Stimulated activated CD4-positive, alpha-beta T cell treated with anti-CD3 and anti-CD28 coated beads, TNF-alpha, amount 100 ng/mL, for 1 hour (primary cell): Measurements from ENCODE around the gene MYCBPAP.

Experiments used
- DNase-seq, 3 donors: peaks; one replicate each; pipeline ENCODE4 v3.0.0-alpha.2; 2020; ENCODE audit warnings: low read depth in 3 of 3, low spot score in 1 of 3

MYCBPAP gene

GRCh38 chr17:50568659-50569058 is 60.4 kb downstream of the MYCBPAP start:
- DNase-seq: no peak

GRCh38 chr17:50569592-50569991 is 61.4 kb downstream of the MYCBPAP start:
- no peak for DNase-seq

DNA sequence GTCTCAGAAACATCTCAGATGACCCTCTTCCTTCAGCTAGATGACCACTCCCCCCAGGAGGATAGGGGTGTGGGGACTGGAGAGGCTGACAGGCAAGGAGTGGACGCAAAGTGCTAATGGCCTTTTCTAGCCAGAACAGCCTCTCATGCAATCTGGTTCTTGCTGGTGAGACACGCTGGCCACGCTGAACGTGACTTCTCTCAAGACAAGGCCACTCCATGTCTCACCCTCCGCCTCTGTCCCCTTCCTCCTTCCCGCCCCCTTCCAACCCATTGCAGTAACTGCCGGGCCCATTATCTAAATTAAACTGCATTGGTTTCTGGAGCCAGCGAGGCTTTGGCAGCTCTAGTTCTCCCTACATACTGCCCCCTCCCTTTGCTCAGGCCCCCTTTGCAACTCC is 61.8 kb downstream of the MYCBPAP start:
- no peak for DNase-seq

DNA sequence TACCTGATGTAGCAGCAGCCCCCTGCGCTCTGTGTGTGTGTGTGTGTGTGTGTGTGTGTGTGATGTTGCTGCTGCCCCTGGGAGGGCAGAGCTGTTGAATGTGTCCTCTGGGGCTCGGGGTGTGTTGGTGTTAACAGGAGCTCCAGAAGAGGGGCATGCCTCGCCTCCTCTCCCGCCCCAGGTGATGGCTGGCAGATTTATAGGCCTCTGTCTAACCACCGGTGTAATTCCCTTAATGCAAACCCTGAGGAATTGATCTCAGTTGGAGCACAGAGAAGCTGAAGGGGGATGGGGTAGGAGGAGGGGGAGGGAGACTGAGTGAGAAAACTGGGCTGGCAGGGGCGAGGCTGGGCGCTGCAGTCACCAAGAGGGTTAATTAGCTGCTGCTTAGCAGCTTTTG is 62.3 kb downstream of the MYCBPAP start:
- DNase-seq: no peak

GRCh38 chr17:50571681-50572080 is 63.4 kb downstream of the MYCBPAP start:
- no peak for DNase-seq

DNA sequence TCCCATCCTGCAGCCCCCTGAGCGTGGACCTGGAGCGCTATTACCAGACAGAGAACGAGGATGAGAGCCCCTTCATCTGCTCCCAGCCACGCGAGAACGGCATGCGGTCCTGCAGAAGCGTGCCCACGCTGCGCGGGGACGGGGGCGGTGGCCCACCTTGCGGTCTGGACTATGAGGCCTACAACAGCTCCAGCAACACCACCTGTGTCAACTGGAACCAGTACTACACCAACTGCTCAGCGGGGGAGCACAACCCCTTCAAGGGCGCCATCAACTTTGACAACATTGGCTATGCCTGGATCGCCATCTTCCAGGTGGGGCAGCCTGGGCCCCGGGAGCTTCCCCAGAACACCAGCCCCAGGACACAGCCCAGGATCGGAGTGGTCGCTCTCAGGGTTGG is 64.3 kb downstream of the MYCBPAP start:
- no peak for DNase-seq

DNA sequence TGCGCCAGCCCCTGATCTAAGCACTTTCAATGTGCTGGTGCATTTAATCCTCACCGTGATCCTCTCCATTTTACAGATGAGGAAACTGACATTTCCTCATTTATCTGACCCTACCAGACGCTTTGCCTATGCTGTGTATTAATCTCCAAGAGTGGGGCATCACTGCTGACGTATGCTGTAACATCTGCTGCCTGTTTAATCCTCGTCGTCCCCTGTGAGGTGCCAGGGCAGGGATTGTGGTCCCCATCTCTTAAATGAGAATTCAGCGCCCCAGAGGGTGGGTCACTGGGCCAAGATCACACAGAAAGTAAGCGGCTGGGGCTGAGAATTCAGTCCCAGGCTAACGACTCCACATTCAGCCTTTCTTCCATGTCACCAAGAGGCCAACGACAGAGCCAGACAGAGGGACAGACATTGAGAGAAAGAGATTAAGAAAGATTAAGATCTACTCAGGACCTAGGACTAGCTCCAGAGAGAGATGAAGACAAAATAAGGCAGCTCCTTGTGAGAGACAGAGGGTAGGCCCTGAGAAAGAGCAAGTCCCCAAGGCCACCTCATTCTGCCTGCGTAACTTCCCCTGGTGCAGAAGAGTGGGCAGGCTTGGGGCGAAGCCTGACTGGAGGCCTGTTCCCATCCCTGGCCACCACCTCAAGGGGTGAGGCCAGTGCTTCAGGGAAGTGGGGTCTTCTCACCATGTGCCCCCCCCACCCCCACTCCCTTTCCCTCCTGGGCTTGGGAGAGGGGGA is 65.8 kb downstream of the MYCBPAP start:
- DNase-seq: no peak

DNA sequence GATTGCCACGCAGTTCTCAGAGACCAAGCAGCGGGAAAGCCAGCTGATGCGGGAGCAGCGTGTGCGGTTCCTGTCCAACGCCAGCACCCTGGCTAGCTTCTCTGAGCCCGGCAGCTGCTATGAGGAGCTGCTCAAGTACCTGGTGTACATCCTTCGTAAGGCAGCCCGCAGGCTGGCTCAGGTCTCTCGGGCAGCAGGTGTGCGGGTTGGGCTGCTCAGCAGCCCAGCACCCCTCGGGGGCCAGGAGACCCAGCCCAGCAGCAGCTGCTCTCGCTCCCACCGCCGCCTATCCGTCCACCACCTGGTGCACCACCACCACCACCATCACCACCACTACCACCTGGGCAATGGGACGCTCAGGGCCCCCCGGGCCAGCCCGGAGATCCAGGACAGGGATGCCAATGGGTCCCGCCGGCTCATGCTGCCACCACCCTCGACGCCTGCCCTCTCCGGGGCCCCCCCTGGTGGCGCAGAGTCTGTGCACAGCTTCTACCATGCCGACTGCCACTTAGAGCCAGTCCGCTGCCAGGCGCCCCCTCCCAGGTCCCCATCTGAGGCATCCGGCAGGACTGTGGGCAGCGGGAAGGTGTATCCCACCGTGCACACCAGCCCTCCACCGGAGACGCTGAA is 67.5 kb downstream of the MYCBPAP start:
- DNase-seq: no peak

DNA sequence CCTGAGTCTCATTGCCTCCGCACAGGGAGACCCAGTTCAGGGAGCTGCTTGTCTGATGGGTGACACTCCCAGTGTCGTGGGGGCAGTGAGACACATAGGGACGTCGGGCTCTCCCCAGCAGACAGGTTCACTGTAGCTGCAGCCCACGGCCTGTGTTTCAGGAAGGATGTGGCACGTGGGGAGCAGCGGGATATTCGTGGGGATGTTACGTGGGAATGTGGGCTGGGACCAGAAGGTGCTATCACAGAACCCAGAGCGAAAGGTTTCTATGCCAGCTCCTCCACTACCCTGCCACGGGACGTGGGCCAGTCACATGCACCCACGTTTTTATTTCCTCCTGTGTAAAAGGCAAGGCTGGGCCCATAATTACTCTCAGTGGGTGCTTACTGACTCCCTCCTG is 68.6 kb downstream of the MYCBPAP start:
- no peak for DNase-seq

DNA sequence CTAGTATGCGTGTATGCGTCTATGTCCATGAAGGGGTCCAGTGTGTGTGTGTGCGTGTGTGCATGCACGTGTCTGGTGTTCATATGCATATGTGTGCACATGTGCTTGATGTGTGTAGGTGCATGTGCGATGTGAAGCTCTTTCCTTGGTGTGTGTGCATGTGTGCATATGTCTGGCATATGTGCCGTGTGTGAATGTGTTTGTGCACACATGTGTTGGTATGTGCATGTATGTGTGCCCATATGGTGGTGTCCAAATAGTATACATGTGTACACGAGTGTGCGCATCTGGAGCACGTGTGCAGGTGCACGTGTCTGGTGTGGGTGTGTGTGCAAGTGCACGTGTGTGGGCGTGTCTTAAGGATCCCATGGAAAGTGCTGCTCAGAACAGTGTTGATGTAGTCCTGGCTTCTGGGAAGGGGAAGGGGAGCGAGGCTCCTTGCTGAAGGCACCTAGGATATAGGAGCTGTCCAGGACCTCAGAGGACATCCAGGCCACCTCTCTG is 69.3 kb downstream of the MYCBPAP start:
- no peak for DNase-seq

GRCh38 chr17:50578173-50578572 is 69.9 kb downstream of the MYCBPAP start:
- no peak for DNase-seq

- no peak for DNase-seq
Observed at GRCh38 chr17:50579399-50579798, 71.2 kb downstream of the MYCBPAP start.

- no peak for DNase-seq
Observed at GRCh38 chr17:50580646-50581045, 72.4 kb downstream of the MYCBPAP start.
